GM19455 (cell line): ENCODE data around the gene FGD5.

Experiments used
- ATAC-seq: cut with Tn5 transposase; IDR thresholded peaks from one replicate; pipeline ENCODE4 v1.9.1; 2021; ENCODE audit not compliant: unreplicated experiment

FGD5 gene

GRCh38 chr3:14823910-14824629, 5.3 kb downstream of the FGD5 start:
- ATAC-seq = no peak

GRCh38 chr3:14824646-14825045, 5.9 kb downstream of the FGD5 start:
- ATAC-seq = no peak

- no peak for ATAC-seq
Measured at GRCh38 chr3:14826069-14826468, 7.3 kb downstream of the FGD5 start.

- no peak for ATAC-seq
Measured at GRCh38 chr3:14827776-14828175, 9.0 kb downstream of the FGD5 start.

GRCh38 chr3:14829811-14830210, 11.0 kb downstream of the FGD5 start:
- no peak for ATAC-seq

- ATAC-seq = no peak
Measured at GRCh38 chr3:14831916-14832450, 13.2 kb downstream of the FGD5 start.

GRCh38 chr3:14832975-14833722, 14.4 kb downstream of the FGD5 start:
- no peak for ATAC-seq

- ATAC-seq = no peak
Measured at GRCh38 chr3:14834121-14834520, 15.4 kb downstream of the FGD5 start.

- no peak for ATAC-seq
Measured at GRCh38 chr3:14834807-14835466, 16.2 kb downstream of the FGD5 start.

GRCh38 chr3:14836049-14836468, 17.3 kb downstream of the FGD5 start:
- no peak for ATAC-seq

- no peak for ATAC-seq
Measured at GRCh38 chr3:14837186-14837877, 18.6 kb downstream of the FGD5 start.

- ATAC-seq = no peak
Measured at GRCh38 chr3:14837878-14838258, 19.1 kb downstream of the FGD5 start.

GRCh38 chr3:14839236-14839635, 20.5 kb downstream of the FGD5 start:
- no peak for ATAC-seq

GRCh38 chr3:14841836-14842235, 23.1 kb downstream of the FGD5 start:
- ATAC-seq = no peak

- no peak for ATAC-seq
Measured at GRCh38 chr3:14842277-14842676, 23.5 kb downstream of the FGD5 start.

GRCh38 chr3:14843321-14843720, 24.6 kb downstream of the FGD5 start:
- no peak for ATAC-seq

- ATAC-seq = no peak
Measured at GRCh38 chr3:14844386-14845170, 25.8 kb downstream of the FGD5 start.

GRCh38 chr3:14845180-14845579, 26.4 kb downstream of the FGD5 start:
- ATAC-seq = no peak

- no peak for ATAC-seq
Measured at GRCh38 chr3:14845826-14846225, 27.1 kb downstream of the FGD5 start.

GRCh38 chr3:14846226-14846880, 27.6 kb downstream of the FGD5 start:
- no peak for ATAC-seq
